NCI-H2171 treated with DMSO at 0.1 percent for 48 hours (cell line): ENCODE measurements around the gene CDCP1.
"Not testable (repeated sequence)": the region's sequence is repeated elsewhere in the genome, so short reads cannot be mapped to it uniquely, and the experiment has no call there.

Experiments
- DNase-seq: peaks from one replicate; lab custom pipeline; 2025; lab: John Stamatoyannopoulos, UW

Gene CDCP1

DNA sequence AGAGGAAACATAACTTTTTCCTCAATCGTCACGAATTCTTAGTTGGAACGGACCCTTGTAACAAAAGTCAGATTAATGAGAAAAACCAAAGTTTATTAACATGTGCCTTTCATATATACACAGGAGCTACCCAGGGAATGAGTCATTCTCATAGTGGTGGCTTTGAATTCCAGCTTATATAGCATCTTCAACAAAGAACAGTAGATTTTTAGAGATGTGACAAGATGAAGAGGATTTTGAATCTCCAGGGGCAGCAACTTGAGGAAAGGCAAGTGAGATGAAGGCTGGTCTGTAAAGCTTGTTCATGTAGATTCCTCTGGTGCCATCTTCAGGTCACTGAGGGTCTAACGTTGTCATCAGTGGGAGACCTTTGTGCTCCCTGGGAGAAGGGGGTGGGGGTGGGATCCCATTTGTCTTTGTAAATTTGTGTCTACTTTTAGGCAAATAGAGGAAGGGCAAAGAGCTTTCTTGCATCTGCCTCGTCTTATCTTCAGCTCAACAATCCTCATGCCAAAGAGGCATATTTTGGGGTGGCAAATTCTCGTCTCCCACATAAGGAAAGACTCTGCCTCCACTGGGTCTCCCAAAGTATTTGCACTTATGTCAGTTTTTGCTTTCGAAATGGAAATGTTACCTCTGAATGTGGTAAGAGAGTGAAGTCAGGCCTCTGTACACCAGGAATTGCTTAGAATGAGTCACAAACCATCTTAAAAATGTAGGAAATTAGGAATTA lies 90.6 kb downstream of the CDCP1 start:
- no peak for DNase-seq

DNA sequence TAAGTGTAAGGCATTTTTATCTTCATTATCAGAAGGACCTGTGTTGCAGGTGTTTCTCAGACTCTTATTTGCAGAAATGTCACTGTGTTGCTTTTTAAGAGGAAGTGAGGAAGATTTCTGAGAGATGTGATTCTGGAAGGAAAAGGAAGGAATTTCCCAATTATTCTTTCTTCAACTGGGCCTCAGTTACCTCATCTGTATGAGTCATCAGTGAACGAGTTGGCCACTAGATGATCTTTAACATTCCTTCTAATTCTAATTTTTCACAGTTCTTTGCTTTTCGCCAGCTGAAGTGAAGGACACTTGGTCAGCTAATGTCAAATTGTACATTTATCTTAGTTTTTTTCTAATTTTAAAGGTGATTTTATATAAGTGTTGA lies 91.2 kb downstream of the CDCP1 start:
- no peak for DNase-seq

DNA sequence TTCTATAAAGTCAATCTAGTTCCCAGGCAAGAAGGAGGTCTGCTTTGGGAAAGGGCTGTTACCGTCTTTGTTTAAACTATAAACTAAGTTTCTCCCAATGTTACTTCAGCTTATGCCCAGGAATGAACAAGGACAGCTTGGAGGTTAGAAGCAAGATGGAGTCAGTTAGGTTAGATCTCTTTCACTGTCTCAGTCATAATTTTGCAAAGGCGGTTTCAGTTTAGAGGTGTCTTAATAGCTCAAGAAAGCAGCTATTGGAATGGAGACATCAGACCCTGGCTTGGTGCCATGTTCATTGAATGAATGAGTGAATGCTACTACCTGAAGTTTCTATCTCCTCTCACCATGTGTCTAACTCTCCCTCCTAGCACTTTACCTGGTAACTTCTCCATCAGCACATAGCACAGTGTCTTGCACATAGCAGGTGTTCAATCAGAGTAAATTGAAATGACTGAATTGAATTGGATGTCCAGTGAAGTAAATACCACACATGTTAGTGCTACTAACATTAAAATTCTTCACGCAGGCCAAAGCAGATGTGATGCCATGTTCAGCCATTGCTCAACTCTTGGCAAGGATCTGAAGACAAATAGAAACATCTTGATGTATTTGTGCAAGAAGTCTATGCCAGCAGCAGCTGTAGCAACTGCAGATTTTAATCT lies 91.9 kb downstream of the CDCP1 start:
- no peak for DNase-seq

DNA sequence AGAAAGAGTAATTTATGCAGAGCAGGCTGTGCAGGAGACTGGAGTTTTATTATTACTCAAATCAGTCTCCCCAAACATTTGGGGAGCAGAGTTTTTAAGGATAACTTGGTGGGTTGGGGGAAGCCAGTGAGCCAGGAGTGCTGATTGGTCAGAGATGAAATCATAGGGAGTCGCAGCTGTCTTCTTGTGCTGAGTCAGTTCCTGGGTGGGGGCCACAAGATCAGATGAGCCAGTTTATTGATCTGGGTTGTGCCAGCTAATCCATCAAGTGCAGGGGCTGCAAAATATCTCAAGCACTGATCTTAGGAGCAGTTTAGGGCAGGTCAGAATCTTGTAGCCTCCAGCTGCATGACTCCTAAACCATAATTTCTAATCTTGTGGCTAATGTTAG lies 92.4 kb downstream of the CDCP1 start:
- DNase-seq: not testable (repeated sequence)

DNA sequence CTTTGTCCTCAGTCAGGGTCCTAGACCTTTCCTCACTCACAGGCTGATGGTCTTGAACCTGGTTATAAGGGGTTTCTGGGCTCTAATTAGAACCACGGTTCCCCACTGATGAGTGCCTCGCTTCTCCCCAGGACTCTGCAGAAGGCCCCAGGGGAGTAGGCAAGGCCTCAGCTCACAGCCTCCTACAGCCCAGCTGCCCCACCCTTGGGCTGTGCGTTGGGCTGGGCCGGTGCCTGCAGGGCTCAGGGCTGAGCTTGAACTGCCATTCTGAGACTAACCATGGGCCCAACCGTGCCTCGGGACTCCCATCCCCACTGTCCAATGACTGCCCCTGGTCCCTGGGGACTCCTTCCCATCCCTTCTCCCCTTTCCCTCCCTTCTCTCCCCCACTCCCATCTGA lies 94.5 kb downstream of the CDCP1 start:
- no peak for DNase-seq

DNA sequence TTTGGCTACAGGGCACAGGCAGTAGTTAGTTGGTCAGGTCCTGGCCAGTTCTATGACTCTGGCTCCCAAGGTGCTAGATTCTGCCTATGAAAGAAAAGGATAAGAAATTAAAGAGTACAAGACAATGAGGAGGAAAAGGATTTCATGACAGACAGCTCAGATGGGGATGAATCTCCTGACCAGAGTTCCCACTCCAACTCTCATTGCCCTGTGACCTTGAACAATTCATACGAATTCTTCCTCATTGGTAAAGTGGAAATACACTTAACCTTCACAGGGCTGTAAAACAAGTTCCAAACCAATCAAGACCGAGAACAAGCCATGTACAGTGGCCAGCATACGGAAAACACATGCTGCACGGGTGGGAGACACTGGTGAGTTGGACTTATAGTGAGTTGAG lies 96.4 kb downstream of the CDCP1 start:
- no peak for DNase-seq

DNA sequence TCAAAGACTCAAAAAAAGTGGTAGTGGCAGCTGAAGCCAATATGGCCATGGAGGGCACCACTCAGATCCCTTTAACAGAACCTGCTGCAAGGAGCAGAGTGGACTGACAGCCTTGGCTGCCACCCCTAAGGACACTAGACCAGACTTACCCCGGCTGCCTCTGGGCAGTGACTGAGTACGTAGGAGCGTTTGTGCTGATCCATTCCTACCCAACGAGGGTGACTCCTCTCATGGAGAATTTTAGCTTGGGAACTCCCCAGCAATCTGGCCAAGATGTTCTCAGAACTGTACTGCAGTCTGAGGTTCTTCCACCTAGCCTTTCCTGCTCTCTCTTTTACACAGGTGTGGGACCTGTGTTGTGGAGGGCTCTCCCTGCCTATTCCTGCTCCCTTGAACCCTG lies 97.9 kb downstream of the CDCP1 start:
- no peak for DNase-seq

DNA sequence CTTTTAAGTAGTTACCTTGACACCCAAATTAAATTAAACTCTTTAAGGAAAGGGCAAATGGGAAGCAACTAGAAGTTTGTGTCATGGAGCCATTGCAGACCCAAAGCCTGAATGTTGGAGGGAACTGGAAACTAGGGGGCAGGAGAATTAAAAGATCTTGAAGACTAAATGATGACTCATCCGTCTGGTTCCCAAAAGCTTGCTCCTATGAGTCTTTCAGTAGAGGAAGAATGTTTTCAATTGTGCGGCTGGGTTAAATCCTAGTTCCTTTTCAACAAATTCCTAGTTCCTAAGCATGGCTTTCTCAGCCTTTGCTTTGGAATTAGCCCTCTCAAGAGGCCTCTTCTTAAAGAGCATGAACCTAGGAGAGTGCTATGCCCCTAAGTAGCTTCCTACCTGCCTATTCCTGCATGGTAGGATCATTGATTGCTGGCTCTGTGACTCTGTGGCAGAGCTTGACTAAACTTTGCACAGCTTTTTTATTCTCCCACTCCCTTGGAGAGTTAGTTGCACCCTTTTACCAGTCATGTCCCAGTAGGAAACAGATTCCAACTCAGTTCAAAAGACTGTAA lies 102.4 kb downstream of the CDCP1 start:
- DNase-seq: no peak

DNA sequence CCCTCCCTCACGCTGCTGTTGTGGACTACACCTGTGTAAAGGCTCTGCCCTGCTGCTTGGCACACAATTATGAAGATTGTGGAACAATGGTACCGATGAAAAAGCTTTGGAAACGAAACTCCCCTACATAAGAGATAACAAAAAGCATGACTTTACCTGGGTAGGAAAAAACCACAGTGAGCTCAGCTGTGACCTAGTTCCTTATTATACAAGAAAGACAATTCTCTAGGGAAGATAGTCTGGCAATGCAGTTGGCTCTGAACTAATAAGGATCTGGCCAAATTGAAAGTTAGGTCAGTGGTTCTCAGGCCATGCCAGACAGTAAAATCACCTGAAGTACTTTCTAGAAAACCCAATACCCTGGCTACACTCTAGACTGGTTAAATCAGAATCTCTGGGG lies 104.0 kb downstream of the CDCP1 start:
- no peak for DNase-seq

DNA sequence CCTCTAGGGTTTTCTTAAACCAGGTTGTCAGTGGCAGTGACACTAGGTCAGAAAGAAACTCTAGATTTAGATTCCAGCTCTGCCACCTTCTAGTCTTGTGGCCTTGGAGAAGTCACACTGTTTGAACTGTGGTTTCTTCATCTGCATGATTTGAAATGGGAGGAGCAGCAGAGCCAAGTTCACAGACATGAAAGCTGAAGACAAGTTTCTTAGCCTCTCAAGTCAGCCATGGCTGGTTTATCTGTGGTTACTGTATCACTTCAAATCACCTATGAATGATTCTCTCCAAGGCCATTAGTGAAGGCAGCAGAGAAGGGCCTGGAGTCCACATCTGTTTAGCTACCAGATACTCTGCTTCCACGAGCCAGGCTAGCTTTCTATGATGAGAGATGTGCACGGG lies 104.5 kb downstream of the CDCP1 start:
- no peak for DNase-seq

DNA sequence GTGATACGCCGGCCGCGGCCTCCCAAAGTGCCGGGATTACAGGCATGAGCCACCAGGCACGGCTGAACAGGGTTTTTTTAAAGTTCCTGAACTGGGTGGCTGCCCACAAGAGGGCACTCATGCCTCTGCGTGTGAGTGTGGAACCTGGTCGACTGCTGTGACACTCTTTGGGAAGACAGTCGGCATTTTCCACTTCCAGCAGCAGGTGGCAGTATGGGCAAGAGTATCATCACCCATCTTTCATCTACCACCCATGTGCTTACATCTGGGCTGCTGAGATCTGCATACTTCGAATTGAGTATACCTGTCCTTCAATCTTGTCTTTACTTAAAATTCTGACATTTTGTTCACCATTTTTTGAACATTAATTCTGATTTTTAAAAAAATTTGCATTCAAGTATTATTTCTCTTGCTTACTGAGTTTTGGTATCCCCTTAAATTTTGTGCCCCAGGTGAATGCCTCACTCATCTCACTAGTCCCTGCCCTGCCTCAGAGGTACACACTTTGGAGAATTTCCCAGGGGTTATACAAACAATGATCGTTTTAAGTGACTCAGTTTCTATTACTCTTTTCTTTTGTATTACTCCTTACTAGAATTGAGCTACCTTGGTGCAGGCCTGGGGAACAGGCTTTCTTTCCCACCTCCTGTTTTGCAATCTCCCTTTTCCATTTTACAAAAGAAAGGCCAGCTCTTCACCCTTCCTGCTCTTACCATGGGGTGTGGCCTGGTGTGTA lies 108.3 kb downstream of the CDCP1 start:
- peak; percentile 87 for DNase-seq

DNA sequence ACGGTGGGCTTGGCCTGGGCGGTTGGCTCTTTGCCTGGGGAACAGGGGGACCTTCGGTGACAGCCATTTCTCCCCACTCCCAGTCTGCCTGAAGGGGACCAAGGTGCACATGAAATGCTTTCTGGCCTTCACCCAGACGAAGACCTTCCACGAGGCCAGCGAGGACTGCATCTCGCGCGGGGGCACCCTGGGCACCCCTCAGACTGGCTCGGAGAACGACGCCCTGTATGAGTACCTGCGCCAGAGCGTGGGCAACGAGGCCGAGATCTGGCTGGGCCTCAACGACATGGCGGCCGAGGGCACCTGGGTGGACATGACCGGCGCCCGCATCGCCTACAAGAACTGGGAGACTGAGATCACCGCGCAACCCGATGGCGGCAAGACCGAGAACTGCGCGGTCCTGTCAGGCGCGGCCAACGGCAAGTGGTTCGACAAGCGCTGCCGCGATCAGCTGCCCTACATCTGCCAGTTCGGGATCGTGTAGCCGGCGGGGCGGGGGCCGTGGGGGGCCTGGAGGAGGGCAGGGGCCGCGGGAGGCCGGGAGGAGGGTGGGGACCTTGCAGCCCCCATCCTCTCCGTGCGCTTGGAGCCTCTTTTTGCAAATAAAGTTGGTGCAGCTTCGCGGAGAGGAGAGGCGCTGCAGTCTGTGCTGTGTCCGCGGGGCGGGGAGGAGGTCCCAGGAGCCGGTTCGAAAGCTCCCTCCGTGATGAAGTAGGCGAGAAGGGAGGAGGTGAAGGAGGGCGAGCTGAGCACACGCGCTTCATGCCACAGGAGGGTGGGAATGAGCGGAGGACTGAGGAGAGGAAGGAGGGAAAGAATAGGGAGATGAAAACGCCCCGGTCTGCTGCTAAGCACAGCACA lies 110.5 kb downstream of the CDCP1 start:
- no peak for DNase-seq

DNA sequence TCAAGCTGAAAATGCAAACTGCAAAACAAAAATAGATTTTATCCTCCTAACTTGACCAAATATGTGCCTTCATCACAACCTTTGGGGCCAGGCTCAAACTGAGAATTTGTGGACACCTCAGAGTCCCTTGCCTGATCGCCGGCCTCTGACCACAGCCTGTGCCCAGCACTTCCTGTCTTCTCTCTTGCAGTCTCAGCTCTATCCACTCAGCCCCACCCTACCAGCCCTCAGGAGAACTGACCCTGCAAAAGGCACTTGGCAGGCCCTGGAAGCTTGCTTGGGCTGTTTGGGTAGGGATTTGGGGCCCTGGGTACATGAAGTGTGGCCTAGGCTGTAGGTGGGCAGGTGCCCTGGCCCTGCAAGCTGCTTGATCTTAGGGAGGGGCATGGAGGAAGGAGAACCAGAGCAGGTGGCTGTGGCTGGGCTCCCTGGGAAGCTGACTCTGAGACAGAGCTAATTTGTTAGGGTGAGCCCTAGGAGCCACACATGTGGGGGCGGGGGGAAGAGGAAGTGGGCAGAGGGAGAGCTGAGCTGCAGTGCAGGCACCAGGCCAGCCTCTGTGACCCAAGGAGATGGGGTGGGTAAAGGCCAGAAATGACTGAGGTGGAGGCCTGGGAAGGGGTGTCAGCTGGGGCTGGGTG lies 111.4 kb downstream of the CDCP1 start:
- no peak for DNase-seq

DNA sequence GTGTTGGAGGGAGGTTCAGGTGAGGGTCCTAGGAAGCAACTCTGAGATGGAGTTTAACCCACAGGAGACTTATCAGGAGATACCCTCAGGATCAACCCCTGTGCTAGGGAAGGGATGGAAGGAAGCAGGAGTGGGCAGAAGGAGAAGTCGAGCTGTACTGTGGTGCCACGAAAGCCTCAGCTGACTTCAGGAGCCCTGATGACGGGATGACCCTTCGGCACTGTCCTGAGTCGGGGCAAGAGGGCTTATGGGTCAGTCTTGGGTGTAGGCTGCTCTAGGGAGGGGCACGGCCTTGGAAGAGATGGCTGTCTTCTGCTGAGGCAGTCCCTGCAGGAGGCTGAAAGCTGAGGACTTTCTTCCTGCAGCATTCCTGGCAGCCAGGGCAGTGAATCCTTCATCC lies 112.4 kb downstream of the CDCP1 start:
- DNase-seq: no peak
